Measurements from ENCODE around the gene PTPRN2.
"Not testable (repeated sequence)": the region's sequence is repeated elsewhere in the genome, so short reads cannot be mapped to it uniquely, and the experiment has no call there.

PTPRN2 gene

DNA sequence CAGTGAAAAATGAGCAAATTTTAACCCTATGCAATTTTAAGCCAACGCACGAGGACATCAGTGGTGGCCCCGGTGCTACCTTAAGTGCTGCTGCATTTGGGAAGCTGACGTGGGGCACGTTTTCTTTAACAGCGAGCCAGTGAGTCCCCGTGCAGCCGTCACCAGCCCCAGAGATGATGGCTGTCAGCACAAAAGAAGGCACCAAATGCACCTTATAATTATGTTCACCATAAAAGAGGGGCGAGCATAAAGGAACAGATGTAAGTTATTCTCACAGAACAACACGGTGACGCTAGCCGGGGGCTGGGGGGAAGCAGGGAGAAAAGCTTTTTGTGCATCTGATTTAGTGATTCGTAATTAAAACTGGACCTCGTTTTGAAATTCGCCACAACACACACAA, 990.7 kb downstream of the PTPRN2 start:
- DNase-seq (ENCODE audit: low read depth, low spot score) = no peak

DNA sequence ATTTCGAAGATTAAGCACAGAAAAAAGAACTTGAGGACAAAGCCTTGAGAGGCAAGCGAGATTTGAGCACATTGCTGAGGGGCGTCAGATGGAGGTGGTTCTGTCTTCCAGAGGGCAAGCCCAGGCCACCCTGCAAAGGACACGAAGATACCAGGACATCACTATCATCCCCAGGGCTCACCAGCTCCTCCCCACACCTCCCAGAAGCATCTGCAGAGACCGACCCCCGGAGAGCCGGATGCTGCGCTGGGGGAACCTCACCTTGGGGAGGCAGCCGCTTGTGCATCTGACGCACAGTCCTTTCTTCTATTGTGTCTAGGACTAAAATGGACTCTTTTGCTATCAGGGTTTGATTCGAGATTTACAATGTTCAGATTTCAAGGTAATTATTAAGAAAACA, 991.2 kb downstream of the PTPRN2 start:
- no peak for DNase-seq (ENCODE audit: low read depth, low spot score)

DNA sequence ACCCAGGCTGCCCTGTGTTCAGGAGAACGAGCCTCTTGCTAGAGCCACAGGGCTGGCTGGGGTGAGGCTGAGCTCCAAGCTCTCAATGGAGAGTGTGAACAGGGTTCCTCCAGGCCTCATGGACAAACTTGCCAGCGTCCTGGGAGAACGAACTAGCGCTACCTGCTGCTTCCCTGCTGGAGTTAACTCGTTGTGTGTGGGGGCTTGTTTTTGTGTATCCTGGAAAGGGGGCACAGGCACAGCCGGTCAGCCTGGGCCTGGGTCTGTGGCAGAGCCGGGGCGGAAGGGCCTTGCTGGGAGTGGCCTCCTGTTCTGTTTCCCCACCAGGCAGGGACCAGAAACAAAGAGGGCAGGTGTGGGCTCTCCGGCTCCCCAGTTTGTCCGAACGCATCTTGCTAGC, 991.6 kb downstream of the PTPRN2 start:
- no peak for DNase-seq (ENCODE audit: low read depth, low spot score)

DNA sequence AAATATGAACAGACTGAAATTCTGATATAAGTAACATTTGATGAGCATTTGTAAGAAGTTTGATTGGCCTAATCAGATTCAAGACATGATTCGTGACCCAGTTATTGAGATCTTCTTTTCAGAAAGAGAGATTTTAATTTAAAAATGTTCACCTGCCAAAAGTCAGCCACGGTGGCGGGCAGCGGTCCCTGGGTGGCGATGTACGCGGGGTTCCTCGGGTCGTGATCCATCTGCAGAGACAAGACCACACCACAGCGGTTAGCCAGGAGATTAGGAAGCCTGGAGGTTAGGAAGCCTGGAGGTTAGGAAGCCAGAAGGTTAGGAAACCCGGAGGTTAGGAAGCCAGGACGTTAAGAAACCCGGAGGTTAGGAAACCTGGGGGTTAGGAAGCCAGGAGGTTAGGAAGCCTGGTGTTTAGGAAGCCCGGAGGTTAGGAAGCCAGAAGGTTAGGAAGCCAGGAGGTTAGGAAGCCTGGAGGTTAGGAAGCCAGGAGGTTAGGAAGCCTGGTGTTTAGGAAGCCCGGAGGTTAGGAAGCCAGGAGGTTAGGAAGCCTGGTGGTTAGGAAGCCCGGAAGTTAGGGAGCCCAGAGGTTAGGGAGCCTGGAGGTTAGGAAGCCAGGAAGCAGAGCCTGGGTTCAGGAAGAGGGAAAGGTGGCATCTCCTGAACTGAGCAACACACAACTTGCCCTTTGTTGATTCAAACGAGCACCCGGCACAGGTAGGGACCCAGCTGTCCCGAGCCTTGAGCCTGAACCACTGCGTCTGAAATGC, 992.4 kb downstream of the PTPRN2 start:
- no peak for DNase-seq (ENCODE audit: low read depth, low spot score)

DNA sequence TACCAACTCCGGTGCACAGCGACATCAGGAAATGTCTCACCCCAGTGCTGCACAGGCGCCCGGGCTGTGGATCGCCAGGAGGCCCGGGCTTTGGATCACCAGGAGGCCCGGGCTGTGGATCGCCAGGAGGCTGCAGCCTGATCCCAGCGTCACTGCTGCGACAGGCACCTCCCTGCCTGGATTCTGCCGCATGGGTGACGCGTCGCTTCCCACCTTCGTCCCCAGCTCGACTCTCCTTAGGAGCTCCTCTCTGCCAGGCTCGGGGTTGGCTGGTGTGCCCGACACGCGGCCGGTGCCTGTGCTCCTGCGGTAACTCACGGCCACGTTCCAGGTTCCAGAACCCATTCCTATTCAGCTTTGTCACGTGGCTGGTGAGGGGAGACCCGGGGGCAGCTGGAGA, 993.3 kb downstream of the PTPRN2 start:
- no peak for DNase-seq (ENCODE audit: low read depth, low spot score)

DNA sequence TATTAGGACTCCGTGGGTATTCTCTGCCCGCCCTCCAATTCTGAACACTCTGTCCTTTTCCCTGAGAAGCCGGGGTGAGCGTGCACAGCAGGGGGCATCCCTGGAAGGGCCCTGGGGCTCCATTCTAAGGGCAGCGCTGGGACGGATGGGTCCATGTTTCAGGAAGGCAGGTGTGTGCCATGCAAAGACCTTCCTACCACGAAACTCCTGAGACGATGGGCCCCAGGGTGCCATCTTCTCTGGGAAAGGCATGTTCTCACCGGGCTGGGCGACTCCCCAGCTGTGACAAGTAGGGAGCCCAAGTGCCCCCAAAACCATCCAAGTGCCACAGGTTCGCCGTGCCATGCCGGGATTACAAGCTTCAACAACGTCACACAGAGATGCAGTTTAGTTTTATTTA, 994.1 kb downstream of the PTPRN2 start:
- no peak for DNase-seq (ENCODE audit: low read depth, low spot score)

DNA sequence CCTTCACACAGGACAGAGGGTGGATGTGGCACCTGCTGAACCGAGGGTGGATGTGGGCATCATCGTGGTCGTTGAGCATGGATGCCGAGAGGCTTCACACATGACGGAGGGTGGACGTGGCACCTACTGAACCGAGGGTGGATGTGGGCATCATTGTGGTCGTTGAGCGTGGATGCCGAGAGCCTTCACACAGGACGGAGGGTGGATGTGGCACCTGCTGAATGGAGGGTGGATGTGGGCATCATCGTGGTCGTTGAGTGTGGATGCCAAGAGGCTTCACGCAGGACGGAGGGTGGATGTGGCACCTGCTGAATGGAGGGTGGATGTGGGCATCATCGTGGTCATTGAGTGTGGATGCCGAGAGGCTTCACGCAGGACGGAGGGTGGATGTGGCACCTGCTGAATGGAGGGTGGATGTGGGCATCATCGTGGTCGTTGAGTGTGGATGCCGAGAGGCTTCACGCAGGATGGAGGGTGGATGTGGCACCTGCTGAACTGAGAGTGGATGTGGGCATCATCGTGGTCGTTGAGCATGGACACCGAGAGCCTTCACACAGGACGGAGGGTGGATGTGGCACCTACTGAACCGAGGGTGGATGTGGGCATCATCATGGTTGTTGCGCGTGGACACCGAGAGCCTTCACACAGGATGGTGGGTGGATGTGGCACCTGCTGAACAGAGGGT, 994.8 kb downstream of the PTPRN2 start:
- not testable (repeated sequence) for DNase-seq (ENCODE audit: low read depth, low spot score)

DNA sequence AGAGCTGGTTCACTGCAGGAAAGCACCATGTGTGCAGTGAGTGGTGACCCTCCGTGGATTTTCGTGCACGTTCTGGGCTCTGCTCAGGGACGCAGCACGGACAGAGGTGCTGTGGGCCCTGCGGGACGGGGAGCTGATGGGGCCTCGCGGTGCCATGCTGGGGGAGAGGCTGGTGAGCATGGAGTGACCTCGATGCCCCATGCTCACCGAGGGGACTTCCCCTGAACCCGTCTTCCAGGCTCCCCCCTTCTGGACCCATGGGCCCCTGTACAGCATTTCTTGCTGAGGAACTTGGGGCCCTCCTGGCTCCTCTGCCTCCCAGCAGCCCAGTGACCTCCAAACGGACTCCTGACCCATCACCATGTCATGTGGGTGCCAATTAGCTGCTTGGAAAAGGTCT, 997.1 kb downstream of the PTPRN2 start:
- no peak for DNase-seq (ENCODE audit: low read depth, low spot score)

DNA sequence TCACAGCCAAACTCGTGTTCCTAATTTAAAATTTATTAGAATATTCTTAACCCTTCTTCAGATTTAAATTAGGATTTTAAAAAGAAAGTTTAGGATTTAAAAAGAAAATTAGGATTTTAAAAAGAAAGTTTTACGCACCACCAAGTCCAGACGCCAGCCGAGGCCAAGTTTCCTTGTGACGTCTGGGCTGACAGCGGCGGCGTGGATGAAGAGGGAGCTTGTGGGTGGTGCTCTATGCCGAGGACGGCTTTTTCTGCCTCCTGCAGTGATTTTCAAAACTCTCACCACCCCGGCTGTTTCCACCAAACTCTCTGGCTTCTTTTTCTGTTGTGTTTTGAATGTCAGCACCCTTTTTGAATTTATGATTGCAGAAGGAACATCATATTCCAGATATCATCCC, 997.9 kb downstream of the PTPRN2 start:
- DNase-seq (ENCODE audit: low read depth, low spot score) = no peak

DNA sequence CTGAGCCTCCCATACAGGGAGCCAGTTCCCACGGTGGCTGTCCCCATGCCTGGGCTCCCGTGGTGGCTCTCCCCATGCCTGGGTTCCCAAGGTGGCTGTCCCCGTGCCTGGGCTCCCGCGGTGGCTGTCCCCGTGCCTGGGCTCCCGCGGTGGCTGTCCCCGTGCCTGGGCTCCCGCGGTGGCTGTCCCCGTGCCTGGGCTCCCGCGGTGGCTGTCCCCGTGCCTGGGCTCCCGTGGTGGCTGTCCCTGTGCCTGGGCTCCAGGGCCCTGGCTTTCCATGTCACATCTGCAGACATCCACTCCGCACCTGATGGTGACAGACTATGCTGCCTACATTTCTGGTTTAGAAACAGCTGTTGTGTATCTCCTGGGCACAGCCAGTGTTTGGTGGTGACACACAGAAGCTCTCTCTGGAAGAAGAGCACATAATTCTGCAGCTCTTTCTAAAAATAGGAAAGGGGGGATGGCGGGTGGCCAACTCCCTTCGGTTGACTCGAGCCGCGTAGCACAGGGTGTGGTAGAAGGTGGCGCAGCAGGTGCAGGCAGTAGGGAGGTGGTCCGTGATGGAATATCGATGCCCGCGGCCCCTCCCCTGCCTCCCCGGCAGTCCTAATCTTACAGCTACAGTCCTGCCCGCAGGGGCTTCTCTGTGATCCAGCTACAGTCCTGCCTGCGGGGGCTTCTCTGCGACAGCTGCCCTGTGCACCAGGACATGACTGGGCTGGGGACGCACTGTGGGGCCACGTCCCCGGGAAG, 999.6 kb downstream of the PTPRN2 start:
- DNase-seq (ENCODE audit: low read depth, low spot score) = no peak

DNA sequence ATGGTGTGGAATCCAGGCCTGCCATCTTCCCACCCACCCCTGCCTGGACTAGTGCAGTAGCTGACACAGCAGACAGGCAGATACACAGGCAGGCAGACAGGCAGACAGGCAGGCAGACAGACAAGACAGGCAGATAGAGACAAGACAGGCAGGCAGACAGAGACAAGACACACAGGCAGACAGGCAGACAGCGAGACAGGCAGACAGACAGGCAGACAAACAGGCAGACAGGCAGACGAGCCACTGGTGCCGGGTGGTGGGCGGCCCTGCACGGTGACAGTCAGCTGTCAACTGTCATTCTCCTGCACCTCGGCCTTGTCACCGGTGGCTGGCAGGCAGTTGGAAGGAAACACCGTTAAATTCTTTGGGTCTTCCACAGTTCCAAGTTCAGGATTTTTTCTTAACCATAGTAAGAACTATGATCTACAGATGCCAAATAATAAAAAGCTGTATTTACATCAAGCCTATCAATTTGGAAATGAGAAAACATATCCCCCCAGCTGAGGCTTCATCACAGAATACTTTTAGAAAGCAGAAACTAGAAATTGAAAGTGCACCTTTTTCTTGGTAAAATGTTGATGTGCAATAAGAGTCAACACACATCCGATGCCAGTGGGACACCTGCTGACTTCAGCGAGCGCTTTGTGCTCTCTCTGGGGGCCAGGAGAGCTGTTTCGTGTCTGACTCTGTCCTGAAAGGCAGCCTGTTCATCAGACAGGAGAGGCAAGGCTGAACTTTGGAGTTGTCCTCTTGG, 1000.4 kb downstream of the PTPRN2 start:
- DNase-seq (ENCODE audit: low read depth, low spot score) = no peak

DNA sequence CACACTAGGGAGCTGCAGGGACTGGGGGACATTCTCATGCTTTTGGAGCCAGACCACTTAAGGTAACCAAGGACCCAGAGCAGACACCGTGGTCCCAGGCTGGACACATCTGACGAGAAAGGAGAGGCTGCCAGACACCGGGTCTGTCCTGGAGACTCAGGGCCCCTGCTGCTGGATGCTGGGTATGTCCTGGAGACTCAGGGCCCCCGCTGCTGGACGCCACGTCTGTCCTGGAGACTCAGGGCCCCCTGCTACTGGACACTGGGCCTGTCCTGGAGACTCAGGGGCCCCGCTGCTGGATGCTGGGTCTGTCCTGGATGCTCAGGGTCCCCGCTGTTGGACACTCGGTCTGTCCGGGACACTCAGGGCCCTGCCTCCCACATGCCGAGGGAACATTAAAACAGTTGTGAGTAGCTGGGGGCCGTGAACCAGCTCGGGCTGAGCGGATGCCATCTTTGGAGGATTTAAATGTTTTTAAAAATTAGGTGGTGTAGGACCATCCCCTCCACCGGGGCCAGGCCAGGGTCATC, 1001.1 kb downstream of the PTPRN2 start:
- no peak for DNase-seq (ENCODE audit: low read depth, low spot score)

DNA sequence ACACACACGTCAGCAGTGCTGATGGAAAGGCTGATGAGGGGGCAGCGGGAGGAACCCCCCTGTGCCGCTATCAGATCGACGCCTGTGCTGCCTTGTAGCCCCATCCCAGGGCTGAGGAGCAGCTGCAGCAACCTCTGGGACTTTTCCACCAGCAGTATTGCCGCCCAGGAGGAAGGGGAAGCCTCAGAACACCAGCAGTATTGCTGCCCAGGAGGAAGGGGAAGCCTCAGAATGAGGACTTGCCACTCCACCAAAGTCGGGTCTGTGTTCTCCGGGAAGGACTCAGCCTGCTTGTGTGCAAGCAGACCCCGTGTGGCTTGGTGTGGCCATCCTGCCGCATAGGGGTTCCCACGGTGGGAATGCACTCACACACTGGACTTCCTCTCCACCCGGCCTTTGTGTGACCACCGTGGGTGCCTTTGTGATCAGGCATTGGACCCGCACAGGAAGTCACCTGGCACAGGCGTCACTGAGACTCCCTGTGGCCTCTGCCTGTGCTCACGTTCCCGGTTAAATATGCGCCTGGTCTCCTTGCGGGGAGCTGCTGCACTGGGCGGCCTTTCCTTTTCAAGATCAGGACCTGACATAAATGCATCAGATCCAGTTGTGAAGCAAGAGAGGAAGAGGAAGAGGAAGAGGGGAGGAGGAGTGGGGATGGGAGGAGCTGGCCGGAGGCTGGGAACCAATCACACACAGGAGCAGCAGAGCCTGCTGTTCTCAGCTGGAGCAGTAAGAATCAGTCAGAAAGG, 1002.3 kb downstream of the PTPRN2 start:
- no peak for DNase-seq (ENCODE audit: low read depth, low spot score)

DNA sequence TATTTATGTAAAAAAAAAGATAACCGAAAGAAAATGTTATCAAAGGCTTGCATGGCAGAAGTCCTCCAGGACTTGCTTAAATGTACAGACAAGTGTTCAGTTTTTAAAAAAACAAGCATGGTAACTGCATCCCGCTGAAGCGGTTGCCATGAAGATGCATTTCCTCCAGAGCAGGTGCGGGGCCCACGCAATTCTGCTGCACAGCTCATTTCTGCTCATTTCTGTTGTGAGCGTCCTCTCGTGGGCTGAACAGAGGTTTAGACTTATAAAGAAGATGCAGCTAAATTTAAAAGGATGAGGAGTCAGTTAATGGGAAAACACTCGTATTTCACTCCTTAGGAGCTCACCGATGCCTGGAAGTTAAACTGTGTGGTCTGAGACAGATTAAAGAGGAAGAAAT, 1003.2 kb downstream of the PTPRN2 start:
- no peak for DNase-seq (ENCODE audit: low read depth, low spot score)

DNA sequence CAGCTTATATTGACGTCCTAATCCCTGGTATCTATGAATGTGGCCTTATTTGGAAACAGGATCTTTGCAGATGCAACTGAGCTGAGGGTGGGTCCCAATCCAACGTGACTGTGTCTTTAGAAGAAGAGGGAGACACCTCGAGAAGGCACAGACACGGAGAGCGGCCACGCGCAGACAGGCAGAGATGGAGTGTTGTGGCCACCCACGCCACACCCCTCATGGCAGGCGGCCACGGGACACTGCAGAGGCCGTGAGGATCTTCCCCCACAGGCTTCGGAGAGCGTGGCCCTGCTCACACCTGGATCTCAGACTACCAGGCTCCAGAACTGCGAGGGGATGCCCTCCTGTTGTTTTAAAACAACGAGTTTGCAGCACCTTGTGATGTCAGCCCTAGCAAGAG, 1005.9 kb downstream of the PTPRN2 start:
- DNase-seq (ENCODE audit: low read depth, low spot score) = no peak

DNA sequence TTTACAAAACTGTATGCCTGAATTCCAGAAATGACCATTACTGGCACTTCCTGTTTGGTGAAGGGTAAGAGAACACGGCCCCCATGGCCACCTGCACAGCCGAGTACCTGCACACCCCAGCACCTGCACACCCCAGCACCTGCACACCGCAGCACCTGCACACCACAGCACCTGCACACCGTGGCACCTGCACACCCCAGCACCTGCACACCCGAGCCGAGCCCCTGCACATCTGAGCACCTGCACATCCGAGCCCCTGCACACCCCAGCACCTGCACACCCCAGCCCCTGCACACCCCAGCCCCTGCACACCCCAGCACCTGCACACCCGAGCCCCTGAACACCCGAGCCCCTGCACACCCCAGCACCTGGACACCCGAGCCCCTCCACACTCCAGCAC, 1007.3 kb downstream of the PTPRN2 start:
- no peak for DNase-seq (ENCODE audit: low read depth, low spot score)

DNA sequence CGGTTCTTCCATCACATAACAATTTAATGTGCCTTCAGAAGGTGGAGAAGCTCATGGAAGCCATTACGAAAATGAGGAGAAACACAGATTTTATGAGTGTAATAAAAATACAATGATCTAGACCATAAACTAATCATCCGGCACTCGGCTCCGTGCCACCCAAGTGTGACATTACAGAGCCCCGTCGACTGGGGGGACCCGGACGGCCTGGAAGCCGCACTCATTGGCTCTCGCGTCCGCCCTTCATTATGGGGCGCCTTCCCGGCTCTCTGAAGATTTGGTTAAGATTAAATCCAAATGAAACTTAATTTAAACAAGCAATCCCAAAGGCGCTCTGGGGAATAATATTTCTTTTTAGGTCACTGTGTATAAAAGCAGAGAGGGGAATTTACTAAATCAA, 1008.2 kb downstream of the PTPRN2 start:
- no peak for DNase-seq (ENCODE audit: low read depth, low spot score)

DNA sequence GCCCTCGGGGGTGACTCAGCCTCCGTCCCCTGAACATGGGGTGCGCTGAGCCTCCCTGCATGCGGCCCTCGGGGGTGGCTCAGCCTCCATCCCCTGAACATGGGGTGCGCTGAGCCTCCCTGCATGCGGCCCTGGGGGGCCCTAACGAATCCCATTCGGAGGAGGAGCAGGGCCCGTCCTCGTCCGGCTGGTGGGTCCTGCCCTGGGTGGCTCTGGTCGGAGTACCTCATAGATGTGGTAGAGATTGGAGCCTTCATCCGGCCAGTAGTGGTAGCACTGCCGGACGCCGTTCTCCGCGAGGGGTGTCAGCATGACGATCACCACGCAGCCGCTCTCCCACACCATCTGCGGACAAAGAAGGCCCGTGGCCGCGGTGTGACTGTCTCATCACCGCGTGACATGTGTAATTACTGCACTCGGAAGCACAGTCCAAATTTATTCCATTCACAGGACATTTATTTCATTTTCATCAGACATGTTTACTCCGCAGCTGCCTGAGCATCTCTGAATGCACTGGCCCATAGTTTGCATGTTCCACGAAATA, 1009.8 kb downstream of the PTPRN2 start:
- DNase-seq (ENCODE audit: low read depth, low spot score) = no peak

DNA sequence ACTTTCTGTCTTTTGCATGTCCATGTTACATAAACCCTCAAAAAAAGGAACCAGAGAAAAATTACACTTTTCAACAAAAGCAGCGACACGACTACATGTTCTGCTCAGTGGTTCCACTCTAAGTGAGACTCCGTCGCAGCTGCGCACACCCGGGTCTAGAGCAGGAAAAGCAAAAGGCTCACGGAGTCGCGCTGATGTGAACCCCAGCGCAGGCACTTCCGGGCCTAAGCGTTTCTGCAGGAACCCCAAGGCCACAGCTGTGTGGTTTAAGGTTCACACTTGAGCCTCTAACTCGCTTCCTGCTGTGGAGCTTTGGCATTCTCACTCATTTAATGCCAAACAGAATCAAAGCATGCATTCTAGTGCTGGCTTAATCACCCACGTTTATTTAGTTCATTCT, 1010.6 kb downstream of the PTPRN2 start:
- DNase-seq (ENCODE audit: low read depth, low spot score) = no peak

DNA sequence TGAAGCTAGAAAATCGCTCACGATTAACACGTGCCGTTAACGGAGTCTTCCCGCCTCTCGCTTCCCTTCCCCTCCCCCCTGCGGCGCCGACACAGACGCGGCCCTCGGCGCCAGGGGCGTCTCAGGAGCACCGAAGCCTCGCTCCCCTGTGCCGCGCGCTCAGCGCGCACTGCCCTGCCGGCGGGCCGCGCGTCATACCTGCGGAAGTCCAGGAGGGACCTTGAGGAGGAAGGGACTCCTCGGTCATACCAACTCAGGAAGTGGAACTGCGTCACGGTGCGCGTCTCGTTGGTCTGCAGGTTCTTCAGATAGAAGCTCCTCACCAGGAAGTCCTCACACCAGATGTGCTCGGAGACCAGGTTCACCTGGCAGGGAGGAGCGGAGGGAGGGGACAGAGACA, 1011.2 kb downstream of the PTPRN2 start:
- no peak for DNase-seq (ENCODE audit: low read depth, low spot score)

DNA sequence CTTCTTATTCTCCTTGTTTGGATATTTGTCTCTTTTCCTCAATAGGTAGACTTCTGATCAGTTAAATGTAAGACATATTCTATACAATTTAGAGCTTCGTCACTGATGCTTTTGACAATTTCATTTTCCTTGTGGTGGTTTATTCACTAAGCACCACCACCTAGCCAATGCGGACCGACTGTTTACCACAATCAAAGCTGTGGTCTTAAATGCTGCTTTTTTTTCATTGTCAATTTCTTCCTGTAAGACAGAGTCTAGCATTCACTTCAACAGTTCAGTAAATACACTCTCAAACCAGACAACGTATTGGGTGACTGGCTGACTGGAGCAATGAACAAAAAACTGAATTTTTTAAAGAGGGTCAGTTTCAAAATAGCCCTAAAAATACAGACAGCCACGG, 1011.8 kb downstream of the PTPRN2 start:
- DNase-seq (ENCODE audit: low read depth, low spot score) = no peak

All from smooth muscle cell of the brain vasculature (primary cell).